ENCODE data around the gene ZNF280C. TPM values are rescaled to one million over a fixed set of nuclear protein-coding genes. Genes with fewer than 3 reads are reported as not detected.
A peak's percentile ranks its signal among the peaks of the same experiment; 100 is the strongest.
"Not testable (repeated sequence)": the region's sequence is repeated elsewhere in the genome, so short reads cannot be mapped to it uniquely, and the experiment has no call there.

ZNF280C gene
- total RNA-seq, 1 donor from 2014 or later: 0.79 TPM

- TF ChIP-seq CTCF (IDR thresholded peaks at IDR 0.05; ENCODE audit: insufficient read depth, low read length, severe bottlenecking): no peak
- no peaks in the 10 kb centered on the region for H3K27me3 ChIP-seq (ENCODE audit: control insufficient read depth, insufficient read depth, low read length)
- no peak for FAIRE-seq
- H3K4me3 ChIP-seq (ENCODE audit: low read depth, low read length): no peak overlapping the region
- no peak for DNase-seq (ENCODE audit: low read depth)
- H3K36me3 ChIP-seq (ENCODE audit: control insufficient read depth, insufficient read depth, low read length): no peaks in the 10 kb centered on the region
Observed at GRCh38 chrX:130285710-130286109, 17.0 kb upstream of the ZNF280C start.

GRCh38 chrX:130285069-130285620 is 16.4 kb upstream of the ZNF280C start:
- no peak for TF ChIP-seq CTCF (IDR thresholded peaks at IDR 0.05; ENCODE audit: insufficient read depth, low read length, severe bottlenecking)
- Histone ChIP-seq H3K27me3 (ENCODE audit: control insufficient read depth, insufficient read depth, low read length) (no peaks in the 10 kb centered on the region), H3K36me3 (ENCODE audit: control insufficient read depth, insufficient read depth, low read length) (no peaks in the 10 kb centered on the region), H3K4me3 (ENCODE audit: low read depth, low read length) (no peak overlapping the region)
- no peak for FAIRE-seq
- peak; percentile 41 for DNase-seq (ENCODE audit: low read depth)

DNA sequence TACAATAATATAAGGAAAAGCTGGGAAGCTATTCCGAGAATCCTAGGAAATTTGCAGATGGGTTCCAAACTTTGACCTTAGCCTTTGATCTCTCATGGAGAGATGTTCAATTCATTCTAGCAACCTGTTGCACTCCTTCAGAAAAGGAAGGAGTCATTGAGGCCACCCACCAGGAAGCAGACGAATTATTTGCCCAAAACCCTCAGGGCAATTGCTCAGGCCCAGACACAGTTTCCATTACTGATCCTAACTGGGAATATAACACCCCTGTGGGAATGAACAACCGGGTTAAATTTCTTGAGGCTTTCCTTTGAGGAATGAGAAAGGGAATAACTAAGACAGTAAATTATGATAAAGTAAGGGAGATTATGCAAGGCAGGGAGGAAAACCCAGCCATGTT is 13.5 kb upstream of the ZNF280C start:
- no peaks in the 10 kb centered on the region for H3K27me3 ChIP-seq (ENCODE audit: control insufficient read depth, insufficient read depth, low read length)
- H3K36me3 ChIP-seq (ENCODE audit: control insufficient read depth, insufficient read depth, low read length): no peaks in the 10 kb centered on the region
- H3K4me3 ChIP-seq (ENCODE audit: low read depth, low read length): no peak overlapping the region
- TF ChIP-seq CTCF (IDR thresholded peaks at IDR 0.05; ENCODE audit: insufficient read depth, low read length, severe bottlenecking): no peak
- no peak for FAIRE-seq
- peak; percentile 34 for DNase-seq (ENCODE audit: low read depth)

DNA sequence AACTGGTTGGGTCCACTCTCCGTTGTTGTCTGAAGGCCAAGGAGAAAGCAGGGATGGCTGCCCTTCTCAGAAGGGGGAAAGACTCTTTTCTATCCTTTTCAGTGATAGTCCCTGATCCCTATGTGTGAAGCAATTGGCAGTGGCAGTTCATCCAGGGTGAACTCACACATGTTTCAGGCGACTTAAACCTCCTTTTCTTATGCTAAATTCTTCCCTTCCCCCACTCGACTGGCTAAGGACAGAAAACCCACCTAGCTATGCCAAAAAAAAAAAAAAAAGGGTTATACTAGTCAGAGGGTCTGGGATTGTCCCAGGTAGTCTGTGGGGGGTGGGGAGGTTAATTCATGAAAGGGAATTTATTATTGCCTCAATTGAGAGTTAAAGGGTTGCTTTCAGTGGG is 12.2 kb upstream of the ZNF280C start:
- no peak for DNase-seq (ENCODE audit: low read depth)
- no peak overlapping the region for H3K4me3 ChIP-seq (ENCODE audit: low read depth, low read length)
- H3K27me3 ChIP-seq (ENCODE audit: control insufficient read depth, insufficient read depth, low read length): no peaks in the 10 kb centered on the region
- no peaks in the 10 kb centered on the region for H3K36me3 ChIP-seq (ENCODE audit: control insufficient read depth, insufficient read depth, low read length)
- no peak for TF ChIP-seq CTCF (IDR thresholded peaks at IDR 0.05; ENCODE audit: insufficient read depth, low read length, severe bottlenecking)
- no peak for FAIRE-seq

GRCh38 chrX:130272253-130272652 is 3.6 kb upstream of the ZNF280C start:
- not testable (repeated sequence) for H3K36me3 ChIP-seq (ENCODE audit: control insufficient read depth, insufficient read depth, low read length); DNase-seq (ENCODE audit: low read depth); H3K27me3 ChIP-seq (ENCODE audit: control insufficient read depth, insufficient read depth, low read length); H3K4me3 ChIP-seq (ENCODE audit: low read depth, low read length); FAIRE-seq

- H3K4me3 ChIP-seq (ENCODE audit: low read depth, low read length); DNase-seq (ENCODE audit: low read depth); H3K27me3 ChIP-seq (ENCODE audit: control insufficient read depth, insufficient read depth, low read length); FAIRE-seq; H3K36me3 ChIP-seq (ENCODE audit: control insufficient read depth, insufficient read depth, low read length): not testable (repeated sequence)
Observed at GRCh38 chrX:130269391-130269790, 692 bp upstream of the ZNF280C start.

- FAIRE-seq (no peak), DNase-seq (ENCODE audit: low read depth) (no peak)
- H3K27me3 ChIP-seq (ENCODE audit: control insufficient read depth, insufficient read depth, low read length): no peaks in the 10 kb centered on the region
- peak overlapping the region; percentile 60 for H3K4me3 ChIP-seq (ENCODE audit: low read depth, low read length)
- no peak for TF ChIP-seq CTCF (IDR thresholded peaks at IDR 0.05; ENCODE audit: insufficient read depth, low read length, severe bottlenecking)
- no peaks in the 10 kb centered on the region for H3K36me3 ChIP-seq (ENCODE audit: control insufficient read depth, insufficient read depth, low read length)
Observed at GRCh38 chrX:130267956-130268448, 697 bp downstream of the ZNF280C start.
